Astrocyte (in vitro differentiated cells and primary cell): Measurements from ENCODE around the gene PHAF1. TPM values are rescaled to one million over a fixed set of nuclear protein-coding genes. Genes with fewer than 3 reads are reported as not detected.

Experiments used
- DNase-seq: peaks from one replicate; pipeline ENCODE4 v3.0.0-alpha.2; 2010; ENCODE audit warnings: low read depth
- FAIRE-seq: peaks from 2 replicates; lab custom pipeline; 2011; peaks lifted over from hg19 to GRCh38; lab: Jason Lieb, UNC
- H2AFZ ChIP-seq: 2 replicates; pipeline ENCODE4 v1.6.0; 2012; ENCODE audit warnings: low read depth, low read length, inconsistent platforms
- H3K27ac ChIP-seq: 2 replicates; pipeline ENCODE4 v1.5.1; 2011; ENCODE audit warnings: low read depth, low read length, inconsistent platforms
- H3K27me3 ChIP-seq: 2 replicates; pipeline ENCODE4 v1.6.0; 2011; ENCODE audit warnings: low read length, inconsistent platforms; ENCODE audit not compliant: insufficient read depth
- H3K36me3 ChIP-seq: 2 replicates; pipeline ENCODE4 v1.5.1; 2011; ENCODE audit warnings: low read length, inconsistent platforms; ENCODE audit not compliant: insufficient read depth
- H3K4me1 ChIP-seq: 2 replicates; pipeline ENCODE4 v1.5.1; 2011; ENCODE audit warnings: low read length, inconsistent platforms; ENCODE audit not compliant: insufficient read depth
- H3K4me2 ChIP-seq: 2 replicates; pipeline ENCODE4 v1.6.0; 2012; ENCODE audit warnings: low read length, inconsistent platforms
- H3K4me3 ChIP-seq: 2 replicates; pipeline ENCODE4 v1.5.1; 2011; ENCODE audit warnings: low read depth, mild to moderate bottlenecking, low read length, inconsistent platforms; ENCODE audit not compliant: insufficient read depth
- H3K79me2 ChIP-seq: 2 replicates; pipeline ENCODE4 v1.6.0; 2012; ENCODE audit warnings: mild to moderate bottlenecking, low read length, inconsistent platforms; ENCODE audit not compliant: insufficient read depth
- H3K9ac ChIP-seq: 2 replicates; pipeline ENCODE4 v1.6.0; 2012; ENCODE audit warnings: mild to moderate bottlenecking, low read length, inconsistent platforms
- H3K9me3 ChIP-seq: 2 replicates; pipeline ENCODE4 v1.5.1; 2012; ENCODE audit warnings: low read depth, mild to moderate bottlenecking, low read length, inconsistent platforms; ENCODE audit not compliant: insufficient read depth
- H4K20me1 ChIP-seq: 2 replicates; pipeline ENCODE4 v1.6.0; 2012; ENCODE audit warnings: low read length, inconsistent platforms; ENCODE audit not compliant: insufficient read depth
- H3K27ac Mint-ChIP-seq: one replicate; pipeline ENCODE4 v1.8.0; 2021; ENCODE audit warnings: mild to moderate bottlenecking, mixed read lengths; ENCODE audit not compliant: unreplicated experiment
- H3K27me3 Mint-ChIP-seq: one replicate; pipeline ENCODE4 v1.8.0; 2021; ENCODE audit warnings: low read depth, mixed read lengths; ENCODE audit not compliant: unreplicated experiment
- H3K36me3 Mint-ChIP-seq: one replicate; pipeline ENCODE4 v1.8.0; 2021; ENCODE audit warnings: low read depth, mixed read lengths; ENCODE audit not compliant: unreplicated experiment
- H3K4me1 Mint-ChIP-seq: one replicate; pipeline ENCODE4 v1.8.0; 2021; ENCODE audit warnings: low read depth, mixed read lengths; ENCODE audit not compliant: unreplicated experiment
- H3K4me3 Mint-ChIP-seq: one replicate; pipeline ENCODE4 v1.8.0; 2021; ENCODE audit warnings: mild to moderate bottlenecking, moderate library complexity, mixed read lengths; ENCODE audit not compliant: unreplicated experiment
- H3K9me3 Mint-ChIP-seq: one replicate; pipeline ENCODE4 v1.8.0; 2021; ENCODE audit warnings: mild to moderate bottlenecking, mixed read lengths; ENCODE audit not compliant: unreplicated experiment
- CTCF ChIP-seq: IDR thresholded peaks from 2 replicates; pipeline ENCODE4 v1.5.1; 2011; ENCODE audit warnings: low read depth, mild to moderate bottlenecking, inconsistent platforms, low read length, moderate library complexity; ENCODE audit not compliant: insufficient read depth
- EZH2 ChIP-seq: IDR thresholded peaks from 2 replicates; pipeline ENCODE4 v1.6.1; 2012; ENCODE audit warnings: mild to moderate bottlenecking, low read length, inconsistent platforms; ENCODE audit not compliant: insufficient read depth
- total RNA-seq: library from RNA; stranded (reverse); gene quantifications from 2 replicates; pipeline ENCODE4 v1.2.1, GENCODE V29; 2021

PHAF1 gene
- total RNA-seq, 1 donor from 2014 or later = 17.1 TPM

- Histone ChIP-seq H3K4me2 (no peak overlapping the region), H3K79me2 (peaks cover 12% of the 10 kb centered on the region), H3K9ac (no peak overlapping the region), H3K27me3 (no peaks in the 10 kb centered on the region), H3K9me3 (no peaks in the 10 kb centered on the region), H2AFZ (no peak overlapping the region), H3K4me3 (no peak overlapping the region), H3K4me1 (peaks cover 26% of the 10 kb centered on the region), H3K27ac (no peak overlapping the region), H3K36me3 (no peaks in the 10 kb centered on the region), H4K20me1 (peaks cover 27% of the 10 kb centered on the region)
- Mint-ChIP-seq H3K4me1 (peaks cover 15% of the 10 kb centered on the region), H3K9me3 (no peaks in the 10 kb centered on the region), H3K4me3 (no peak overlapping the region), H3K27ac (no peak overlapping the region), H3K36me3 (no peaks in the 10 kb centered on the region), H3K27me3 (no peaks in the 10 kb centered on the region)
- DNase-seq (no peak), FAIRE-seq (no peak)
- TF ChIP-seq EZH2 (no peak), CTCF (no peak)
These were observed 76.8 kb downstream of the PHAF1 start for GRCh38 chr16:67186550-67186950.

GRCh38 chr16:67187175-67187890 is 77.6 kb downstream of the PHAF1 start:
- Histone ChIP-seq H4K20me1 (peaks cover 22% of the 10 kb centered on the region), H3K27ac (no peak overlapping the region), H3K9me3 (no peaks in the 10 kb centered on the region), H3K27me3 (no peaks in the 10 kb centered on the region), H3K36me3 (no peaks in the 10 kb centered on the region), H3K9ac (no peak overlapping the region), H3K79me2 (peaks cover 14% of the 10 kb centered on the region), H2AFZ (no peak overlapping the region), H3K4me3 (no peak overlapping the region), H3K4me2 (no peak overlapping the region), H3K4me1 (peaks cover 21% of the 10 kb centered on the region)
- Mint-ChIP-seq H3K4me3 (no peak overlapping the region), H3K4me1 (peaks cover 15% of the 10 kb centered on the region), H3K27me3 (no peaks in the 10 kb centered on the region), H3K9me3 (no peaks in the 10 kb centered on the region), H3K36me3 (no peaks in the 10 kb centered on the region), H3K27ac (no peak overlapping the region)
- no peak for DNase-seq
- no peak for TF ChIP-seq CTCF
- TF ChIP-seq EZH2 = no peak
- FAIRE-seq = no peak

- Histone ChIP-seq H4K20me1 (peaks cover 30% of the 10 kb centered on the region), H3K27me3 (no peaks in the 10 kb centered on the region), H3K4me2 (no peak overlapping the region), H3K4me3 (no peak overlapping the region), H3K9me3 (no peaks in the 10 kb centered on the region), H3K4me1 (peaks cover 18% of the 10 kb centered on the region), H2AFZ (no peak overlapping the region), H3K9ac (no peak overlapping the region), H3K27ac (no peak overlapping the region), H3K36me3 (no peaks in the 10 kb centered on the region), H3K79me2 (peaks cover 14% of the 10 kb centered on the region)
- Mint-ChIP-seq H3K4me1 (peaks cover 22% of the 10 kb centered on the region), H3K27me3 (no peaks in the 10 kb centered on the region), H3K36me3 (no peaks in the 10 kb centered on the region), H3K9me3 (no peaks in the 10 kb centered on the region), H3K4me3 (peak overlapping the region; percentile 71), H3K27ac (no peak overlapping the region)
- DNase-seq = no peak
- TF ChIP-seq CTCF (no peak), EZH2 (no peak)
- FAIRE-seq = no peak
These were observed 78.6 kb downstream of the PHAF1 start for GRCh38 chr16:67188323-67188722.
